ENCODE data around the gene ISL2. TPM values are rescaled to one million over a fixed set of nuclear protein-coding genes. Genes with fewer than 3 reads are reported as not detected.

ISL2 gene
- total and polyA plus RNA-seq, 2 of the 13 experiments (the other 11 are each of a cell fraction or from before 2014, with no cell fraction given), result 4.3 to 5.1 TPM

GRCh38 chr15:76324066-76324465 lies 12.5 kb upstream of the ISL2 start (continued):
- TF ChIP-seq ZNF142 (CRISPR knock-in tag; IDR thresholded peaks at IDR 0.05) (no peak), HNRNPUL1 (IDR thresholded peaks at IDR 0.05; ENCODE audit: low read depth, low read length) (no peak), CHD4 (IDR thresholded peaks at IDR 0.05; ENCODE audit: borderline replicate concordance, low read length) (no peak), MAFK (conservative IDR thresholded peaks at IDR 0.05 in 1 of 2, IDR thresholded peaks at IDR 0.05 in 1 of 2; ENCODE audit: low read length in 2 of 2) (no peak), ZNF207 (IDR thresholded peaks at IDR 0.05; ENCODE audit: borderline replicate concordance) (no peak), BCL6 (CRISPR knock-in tag; IDR thresholded peaks at IDR 0.05) (no peak), ZNF850 (CRISPR knock-in tag; conservative IDR thresholded peaks at IDR 0.05) (no peak), ZBTB21 (CRISPR knock-in tag; IDR thresholded peaks at IDR 0.05) (no peak), FOXO4 (CRISPR knock-in tag; conservative IDR thresholded peaks at IDR 0.05) (no peak), FOXP4 (CRISPR knock-in tag; IDR thresholded peaks at IDR 0.05) (no peak), ZFP37 (CRISPR knock-in tag; IDR thresholded peaks at IDR 0.05; ENCODE audit: borderline replicate concordance) (no peak)
